ENCODE data around the gene TBC1D22A. TPM values are rescaled to one million over a fixed set of nuclear protein-coding genes. Genes with fewer than 3 reads are reported as not detected.
"Not testable (repeated sequence)": the region's sequence is repeated elsewhere in the genome, so short reads cannot be mapped to it uniquely, and the experiment has no call there.

The TBC1D22A gene
- polyA plus RNA-seq, 1 donor, result 19.0 TPM

DNA sequence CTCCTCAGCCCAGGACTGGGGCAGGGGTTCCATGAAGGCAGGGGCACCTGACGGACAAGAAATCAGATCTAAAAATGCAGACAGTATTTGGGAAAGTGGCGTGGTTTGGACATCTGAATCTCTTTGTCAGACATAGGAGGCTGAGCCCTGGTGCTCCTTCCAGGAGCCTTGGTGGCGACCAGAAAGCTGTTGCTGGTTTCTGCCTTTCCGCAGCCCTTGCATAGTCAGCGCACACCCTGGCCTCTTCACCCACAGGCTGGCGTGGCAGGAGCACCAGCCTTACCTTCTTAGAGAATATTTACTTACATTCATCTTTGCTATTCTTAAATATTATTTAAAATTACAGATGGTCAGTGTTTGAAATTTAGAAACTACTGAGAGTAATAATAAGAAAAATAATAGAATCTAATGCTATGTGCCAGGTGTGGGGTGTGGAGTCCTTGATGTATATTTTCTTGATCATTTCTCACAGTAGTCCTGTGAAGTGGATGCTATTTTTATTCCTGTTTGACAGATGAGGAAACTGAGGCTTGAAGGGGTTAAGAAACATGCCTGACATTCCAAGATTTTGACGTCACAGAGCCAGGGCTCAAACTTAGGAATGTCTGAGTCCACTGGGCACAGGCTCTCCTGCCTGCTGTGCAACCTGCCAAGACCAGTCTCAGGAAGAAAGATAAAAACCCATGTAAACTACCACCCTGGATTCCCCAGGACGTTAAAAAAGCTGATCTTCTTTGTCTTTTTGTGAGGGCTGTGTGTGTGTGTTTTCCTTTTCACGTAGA lies 51.6 kb downstream of the TBC1D22A start:
- DNase-seq, result no peak

DNA sequence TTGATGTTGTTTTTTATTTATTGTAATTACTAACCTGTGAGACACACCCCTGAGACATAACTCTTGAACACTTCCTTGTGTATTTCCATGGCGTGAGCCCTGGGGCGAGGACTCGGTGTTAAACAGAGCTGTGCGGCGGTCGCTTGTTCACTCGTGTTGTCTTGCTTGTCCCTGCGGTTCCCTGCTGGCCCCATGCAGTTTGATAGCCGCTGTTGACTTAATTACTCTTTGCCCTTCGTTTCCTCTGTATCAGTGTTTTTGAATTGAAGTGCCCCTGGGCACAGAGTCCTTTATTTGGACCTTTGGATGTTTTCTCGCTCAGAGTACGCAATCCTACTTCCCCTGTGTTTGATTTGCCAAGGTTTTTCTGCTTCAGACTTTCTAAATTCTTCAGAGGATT lies 52.7 kb downstream of the TBC1D22A start:
- no peak for DNase-seq

DNA sequence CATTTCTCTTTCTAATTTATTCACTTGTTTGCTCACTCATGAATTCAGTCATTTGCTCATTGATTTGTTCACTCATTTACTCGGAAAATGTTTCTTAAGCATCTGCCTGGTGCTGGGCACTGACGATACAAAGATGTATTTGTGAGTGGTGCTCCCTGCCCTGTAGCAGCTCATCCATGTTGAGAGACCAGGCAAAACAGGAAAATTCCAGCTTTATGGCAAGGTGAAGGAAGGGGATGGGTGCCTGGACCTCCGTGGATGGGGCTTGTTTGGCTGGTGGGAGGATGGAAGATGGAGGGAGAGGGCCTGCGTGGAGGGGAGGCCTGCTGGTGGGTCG lies 53.1 kb downstream of the TBC1D22A start:
- DNase-seq, result no peak

DNA sequence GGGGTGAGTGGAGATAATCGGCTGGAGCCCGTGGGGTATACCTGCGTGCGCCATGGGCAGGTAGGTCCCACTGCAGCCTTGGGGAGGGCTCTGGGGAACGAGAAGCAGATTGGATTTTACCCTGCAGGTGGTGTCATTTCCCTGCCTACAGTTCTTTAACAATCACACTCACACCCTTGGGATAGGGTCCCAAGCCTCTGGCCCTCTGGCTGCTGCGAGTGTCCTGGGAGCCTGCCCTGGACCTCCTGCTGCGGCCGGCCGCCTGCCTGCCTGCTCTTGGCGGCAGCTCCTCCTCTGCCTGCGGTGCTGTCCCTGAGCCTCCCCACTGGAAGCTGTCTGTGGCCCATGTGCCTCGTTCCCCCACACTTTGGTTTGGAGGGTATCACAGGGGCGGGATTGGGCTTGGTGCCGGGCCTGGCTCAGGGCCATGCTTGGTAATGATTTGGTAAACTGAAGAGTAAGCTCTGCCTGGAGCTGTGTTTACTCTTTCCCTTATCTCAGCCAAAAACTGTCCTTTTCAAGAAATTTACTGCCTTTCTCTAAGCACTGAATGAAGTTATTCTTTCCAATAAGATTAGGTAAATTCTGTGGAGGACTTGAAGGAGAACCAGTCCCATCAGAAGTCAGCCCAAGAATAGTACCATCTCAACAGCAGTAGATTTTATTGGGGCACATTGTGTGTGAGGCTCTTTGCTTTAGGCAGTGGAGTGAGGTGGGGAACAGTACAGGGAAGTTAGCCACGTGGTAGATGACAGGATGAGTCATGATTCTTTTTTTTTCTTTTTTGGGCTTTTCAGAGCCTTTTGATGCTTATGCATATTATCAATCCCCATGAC lies 53.7 kb downstream of the TBC1D22A start:
- no peak for DNase-seq

DNA sequence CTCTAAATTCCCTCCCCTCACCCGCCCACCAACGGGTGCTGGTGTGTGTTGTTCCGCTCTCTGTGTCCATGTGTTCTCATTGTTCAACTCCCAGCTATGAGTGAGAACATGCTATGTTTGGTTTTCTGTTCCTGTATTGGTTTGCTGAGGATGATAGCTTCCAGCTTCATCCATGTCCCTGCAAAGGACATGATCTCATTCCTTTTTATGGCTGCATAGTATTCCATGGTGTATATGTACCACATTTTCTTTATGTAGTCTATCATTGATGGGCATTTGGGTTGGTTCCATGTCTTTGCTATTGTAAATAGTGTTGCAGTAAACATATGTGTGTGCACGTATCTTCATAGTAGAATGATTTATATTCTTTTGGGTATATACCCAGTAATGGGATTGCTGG lies 54.9 kb downstream of the TBC1D22A start:
- DNase-seq, result not testable (repeated sequence)

DNA sequence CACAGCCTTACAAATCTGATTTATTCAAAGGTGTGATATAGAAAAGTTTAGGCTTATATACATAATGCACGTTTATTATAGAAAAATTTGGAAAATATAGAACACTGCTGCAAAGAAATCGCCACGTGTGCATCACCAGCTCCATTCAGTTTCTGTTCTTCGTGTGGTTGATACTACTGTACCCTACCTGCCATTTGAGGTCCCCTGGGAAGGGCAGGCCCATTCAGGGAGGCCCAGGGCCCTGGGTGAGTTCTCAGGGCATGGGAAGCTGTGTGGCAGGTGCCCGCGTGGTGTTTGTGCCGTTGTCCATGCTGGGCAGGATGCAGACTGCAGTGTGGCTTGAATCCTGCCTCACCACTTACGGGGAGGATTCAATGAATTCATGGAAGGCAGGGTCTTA lies 60.8 kb downstream of the TBC1D22A start:
- no peak for DNase-seq

DNA sequence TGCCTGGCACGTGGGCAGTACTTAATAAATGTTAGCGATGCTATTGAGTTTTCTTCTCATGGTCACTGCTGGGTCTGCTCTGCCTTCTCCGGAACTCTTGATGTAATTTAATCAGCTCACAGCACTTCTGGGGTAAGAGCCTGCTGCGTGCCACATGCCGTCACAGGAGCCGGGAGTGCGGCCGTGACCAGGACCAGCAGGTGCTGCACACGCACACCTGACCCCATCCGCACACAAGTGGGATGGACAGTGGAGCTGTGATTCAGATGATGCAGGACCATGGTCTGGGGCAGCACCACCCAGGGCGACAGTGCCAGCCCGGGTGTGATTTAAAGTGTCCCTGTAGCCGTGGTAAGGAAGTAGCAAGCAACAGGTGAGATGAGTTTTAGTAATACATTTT lies 61.2 kb downstream of the TBC1D22A start:
- DNase-seq, result no peak

DNA sequence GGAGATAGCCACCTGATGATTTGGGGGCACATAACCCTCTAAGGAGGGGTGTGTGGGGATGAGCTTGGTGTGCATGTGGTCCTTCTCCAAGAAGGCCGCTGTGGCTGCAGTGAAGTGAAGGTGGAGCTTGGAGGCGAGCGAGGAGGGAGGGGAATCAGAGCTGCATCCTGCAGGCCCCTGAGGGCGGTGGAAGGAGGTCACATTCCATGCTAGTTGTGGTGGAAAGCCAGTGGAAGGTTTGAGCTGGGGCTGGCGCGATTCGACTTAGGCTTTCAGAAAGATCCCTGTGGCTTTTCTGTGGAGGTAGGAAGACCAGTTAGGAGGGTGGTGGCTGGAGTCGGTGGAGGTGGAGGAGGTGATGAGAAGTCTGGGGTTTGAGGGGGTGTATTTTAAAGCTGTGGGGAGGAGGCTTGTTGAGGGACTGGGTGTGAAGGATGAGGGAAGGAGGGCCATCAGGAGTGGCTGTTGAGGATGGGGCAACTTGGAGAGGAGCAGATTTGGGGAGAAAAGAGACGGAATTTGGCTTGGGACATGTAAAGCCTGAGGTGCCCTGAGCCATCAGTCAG lies 62.0 kb downstream of the TBC1D22A start:
- no peak for DNase-seq

DNA sequence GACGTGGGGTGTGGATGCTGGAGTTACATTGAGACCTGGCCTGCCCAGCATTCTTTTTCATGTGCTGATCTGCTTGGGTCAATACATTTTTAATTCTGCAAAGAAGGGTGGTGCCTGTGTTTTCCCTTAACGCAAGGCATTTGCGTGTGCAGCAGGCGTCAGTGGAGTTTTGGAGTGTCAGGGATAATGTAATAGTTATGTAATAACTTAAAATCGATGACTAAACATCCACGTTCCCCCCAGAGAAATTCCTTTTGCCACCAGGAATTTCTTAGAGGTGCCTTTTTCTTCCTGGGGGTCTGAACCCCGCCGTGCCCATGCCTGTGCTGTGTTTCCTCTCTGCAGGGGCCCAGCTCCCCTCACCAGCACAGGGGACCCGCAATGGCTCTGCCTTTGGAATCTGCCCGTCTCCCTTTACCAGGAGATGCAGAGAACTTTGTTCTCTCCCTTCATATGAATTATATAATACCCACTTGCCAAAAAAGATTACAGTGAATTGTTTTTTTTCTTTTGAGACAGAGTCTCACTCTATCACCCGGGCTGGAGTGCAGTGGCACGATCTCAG lies 62.6 kb downstream of the TBC1D22A start:
- no peak for DNase-seq

DNA sequence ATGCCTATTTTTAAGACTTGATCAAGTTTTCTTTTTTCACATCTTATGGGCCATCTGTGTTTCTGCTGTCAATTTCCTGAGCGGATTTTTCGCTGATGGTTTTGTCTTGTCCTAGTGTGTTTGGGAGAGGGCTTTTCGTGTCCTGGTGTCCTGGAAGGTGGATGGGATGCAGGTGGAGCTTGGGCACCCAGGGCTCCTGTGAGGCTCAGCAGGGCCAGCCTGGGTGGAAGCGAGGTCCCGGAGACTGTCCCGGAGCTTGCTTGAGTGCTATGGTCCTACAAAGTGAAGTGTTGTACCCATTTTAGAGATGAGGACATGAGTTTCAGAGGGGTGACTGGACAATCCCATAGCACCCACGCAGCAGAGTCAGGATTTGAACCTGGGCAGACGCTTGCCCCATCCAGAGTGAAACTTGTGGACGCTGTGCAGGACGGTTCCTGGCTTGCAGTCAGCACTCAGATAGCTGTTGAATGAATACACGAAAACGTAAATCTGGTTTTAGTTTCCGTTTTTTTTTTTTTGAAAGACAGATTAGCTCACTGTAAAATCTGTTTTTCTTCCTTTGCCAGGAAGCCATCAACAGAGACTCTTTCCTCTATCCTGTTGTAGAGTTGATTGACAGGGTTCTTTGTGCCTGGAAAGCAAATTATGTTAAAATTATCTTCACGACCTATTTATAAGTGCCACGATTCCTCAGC lies 64.1 kb downstream of the TBC1D22A start:
- DNase-seq, result no peak

DNA sequence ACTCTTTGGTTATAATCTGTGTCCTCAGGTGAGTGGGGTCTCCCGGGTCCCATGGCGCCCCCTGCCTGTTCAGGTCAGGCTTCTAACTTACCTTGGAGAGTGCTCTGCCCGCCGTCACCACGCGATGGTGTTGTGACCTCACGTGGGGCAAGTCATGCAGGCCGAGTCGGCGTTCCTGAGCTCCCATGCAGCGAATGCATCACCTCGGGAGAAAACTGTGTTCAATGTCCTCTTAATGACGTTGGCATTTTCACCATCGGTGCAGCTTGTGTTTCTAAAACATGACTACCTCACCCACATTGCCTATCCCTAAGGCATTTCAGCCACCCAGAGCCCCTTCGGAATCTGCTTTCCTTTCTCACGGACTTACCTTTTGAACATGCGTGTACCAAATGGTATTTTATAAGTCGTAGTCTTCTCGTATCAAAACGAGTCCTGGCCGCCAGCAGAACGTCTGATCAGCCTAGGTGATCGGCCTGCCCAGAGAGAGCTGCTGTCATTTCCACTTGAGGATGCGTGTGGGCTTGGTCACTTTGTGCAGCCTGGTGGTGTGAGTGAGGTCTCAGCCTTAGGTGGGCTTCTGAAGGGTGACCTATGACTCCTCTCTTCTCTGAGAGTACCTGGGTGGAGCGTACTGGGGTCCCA lies 64.8 kb downstream of the TBC1D22A start:
- no peak for DNase-seq

DNA sequence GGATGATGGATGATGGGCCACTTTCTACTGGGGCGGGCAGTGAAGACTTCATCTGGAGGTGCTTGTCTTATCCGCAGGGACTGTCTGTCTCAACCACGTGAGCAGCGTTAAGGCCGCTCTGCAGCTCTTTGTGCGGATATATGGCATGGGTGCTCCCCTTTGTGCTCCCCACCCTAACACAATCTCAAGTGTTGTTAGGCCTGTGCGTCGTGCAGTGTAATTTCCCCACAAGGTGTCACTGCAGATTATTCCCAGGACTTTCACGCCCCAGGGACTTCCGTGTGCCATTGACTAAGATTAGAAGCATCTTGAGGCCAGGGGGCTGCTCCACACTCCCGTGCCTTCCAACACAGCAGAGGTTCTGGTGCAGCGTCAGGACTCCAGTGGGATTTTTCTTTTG lies 65.3 kb downstream of the TBC1D22A start:
- no peak for DNase-seq

DNA sequence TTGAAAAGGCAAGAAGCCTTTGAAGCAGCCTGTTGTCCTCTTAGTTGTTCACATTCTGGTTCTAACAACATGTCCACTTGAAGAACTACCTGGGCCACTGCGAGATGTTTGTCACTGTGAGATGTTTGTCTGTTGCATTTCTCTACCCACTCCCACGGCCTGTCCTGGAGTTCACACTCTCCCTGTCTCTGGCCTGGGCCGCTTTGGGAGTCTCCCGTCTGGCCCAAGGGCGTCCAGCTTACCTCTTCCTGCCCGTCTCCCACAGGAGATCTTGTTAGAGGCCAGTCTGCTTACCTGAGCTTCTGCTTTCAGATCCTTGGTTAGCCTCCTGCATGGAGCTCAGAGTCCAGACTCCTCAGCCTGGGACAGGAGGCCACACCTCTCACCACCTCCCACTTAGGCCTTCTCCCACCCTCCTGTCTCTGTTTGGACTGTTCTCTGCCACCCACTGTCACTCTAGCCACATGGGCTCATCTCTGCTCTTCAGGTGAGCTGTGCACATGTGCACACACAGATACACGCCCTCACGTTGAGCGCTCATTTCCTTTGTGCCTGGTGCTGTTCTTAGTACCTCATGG lies 66.0 kb downstream of the TBC1D22A start:
- DNase-seq, result no peak

DNA sequence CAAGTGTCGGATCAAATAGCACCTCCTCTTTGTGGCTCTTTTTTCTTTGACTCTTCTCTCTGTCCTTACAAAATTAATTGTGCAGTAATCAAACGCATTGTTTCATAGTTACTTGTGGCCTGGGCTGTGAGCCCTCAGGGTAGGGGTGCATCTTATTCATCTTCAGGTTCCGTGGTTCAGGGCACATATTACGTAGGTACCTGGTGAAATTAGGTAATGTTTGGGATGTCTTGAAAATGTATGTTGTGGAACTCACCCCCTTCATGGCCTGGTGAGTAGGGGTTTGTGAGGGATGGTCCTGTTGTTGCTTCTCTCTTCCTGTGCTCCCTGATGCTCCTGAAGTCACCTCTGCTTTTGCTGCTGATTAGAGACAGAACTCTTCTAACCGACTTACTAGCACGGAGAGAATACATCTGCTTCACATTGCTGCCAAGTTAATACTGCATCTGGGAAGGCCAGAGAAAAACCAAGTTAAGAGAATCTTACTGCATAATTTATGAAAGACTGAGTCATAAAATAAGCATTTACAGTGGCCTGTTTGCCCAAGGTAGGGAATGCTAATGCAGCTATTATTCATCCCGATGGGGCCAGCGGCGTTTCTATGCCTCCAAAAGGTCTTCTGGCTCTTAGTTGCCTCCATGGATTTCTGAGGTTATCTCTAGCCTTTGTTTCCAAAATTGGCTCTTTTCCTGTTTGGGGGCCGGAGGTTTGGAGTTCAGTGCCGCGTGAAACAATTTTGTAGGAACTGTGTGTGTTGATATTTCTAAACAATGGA lies 66.9 kb downstream of the TBC1D22A start:
- DNase-seq, result peak; percentile 64

DNA sequence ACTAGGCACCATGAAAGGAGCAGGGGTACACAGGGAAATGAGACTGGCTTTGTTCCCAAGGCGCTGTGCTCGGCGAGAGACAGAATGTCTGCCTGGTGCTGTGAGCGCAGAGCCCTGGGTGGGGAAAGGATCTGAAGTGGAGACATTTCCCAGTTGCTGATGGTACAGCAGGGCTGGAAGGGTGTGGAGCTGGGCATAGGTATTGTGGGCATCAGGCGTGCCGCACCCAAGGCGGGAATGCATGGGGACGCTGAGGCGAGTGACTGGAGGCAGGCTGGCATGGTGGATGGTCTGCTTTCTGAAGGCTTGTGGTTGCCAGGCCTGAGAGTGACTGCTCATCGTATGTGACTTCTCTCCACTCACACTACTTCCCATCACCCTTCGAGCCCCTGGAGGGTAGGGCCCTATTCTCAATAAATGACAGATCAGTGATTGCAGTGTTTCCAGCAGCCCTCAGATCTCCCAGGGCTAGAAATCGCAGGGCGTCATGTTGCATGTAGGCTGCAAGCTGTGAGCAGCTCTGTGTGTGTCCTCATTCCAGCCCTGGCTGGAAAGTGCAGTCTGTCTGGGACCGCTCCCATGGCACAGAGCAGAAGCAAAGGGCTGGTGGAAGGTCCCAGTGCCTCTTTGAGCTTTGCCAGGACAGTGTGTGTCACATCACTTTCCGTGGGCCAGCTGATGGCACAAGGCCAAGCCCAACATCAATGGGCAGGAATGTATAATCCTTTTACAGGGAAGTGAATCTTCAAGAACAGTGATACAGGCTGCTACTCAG lies 67.7 kb downstream of the TBC1D22A start:
- DNase-seq, result peak; percentile 43

DNA sequence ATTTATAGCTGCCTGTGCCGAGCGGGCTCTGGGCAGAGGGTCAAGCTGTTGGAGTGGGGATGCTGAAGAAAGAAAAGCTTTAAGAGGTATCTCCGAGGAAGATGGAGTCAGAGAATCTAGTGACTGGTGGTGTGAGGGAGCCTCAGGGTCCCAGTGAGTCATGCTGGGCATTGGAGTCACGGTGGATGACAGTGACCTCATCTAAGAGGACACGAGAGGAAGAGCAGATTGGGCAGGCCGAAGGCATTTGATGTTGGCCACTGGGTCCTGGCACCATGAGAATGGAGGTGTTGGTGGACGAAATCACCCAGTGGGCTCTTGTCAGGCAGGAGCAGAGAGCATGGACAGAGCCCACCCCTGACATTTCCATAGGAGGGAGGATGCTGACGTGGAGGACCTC lies 68.4 kb downstream of the TBC1D22A start:
- no peak for DNase-seq

DNA sequence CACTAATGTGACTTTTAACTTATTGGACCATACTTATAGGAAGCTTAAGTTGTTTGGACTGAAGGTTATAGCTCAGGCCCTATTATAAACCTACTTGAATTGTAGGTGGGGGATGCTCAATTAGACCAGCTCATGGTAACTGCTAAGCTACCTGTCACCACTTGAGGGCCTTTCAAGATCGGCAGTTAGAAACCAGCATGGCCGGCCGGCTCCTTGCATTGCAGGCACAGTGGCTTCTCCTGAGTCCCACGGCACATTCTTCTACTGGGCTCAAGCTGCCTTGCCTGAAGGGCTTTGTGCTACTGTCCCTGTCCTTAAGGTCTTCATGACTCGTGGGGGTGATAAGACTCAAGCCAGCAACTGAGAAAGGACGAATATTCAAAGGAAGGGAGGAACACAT lies 70.8 kb downstream of the TBC1D22A start:
- DNase-seq, result no peak

DNA sequence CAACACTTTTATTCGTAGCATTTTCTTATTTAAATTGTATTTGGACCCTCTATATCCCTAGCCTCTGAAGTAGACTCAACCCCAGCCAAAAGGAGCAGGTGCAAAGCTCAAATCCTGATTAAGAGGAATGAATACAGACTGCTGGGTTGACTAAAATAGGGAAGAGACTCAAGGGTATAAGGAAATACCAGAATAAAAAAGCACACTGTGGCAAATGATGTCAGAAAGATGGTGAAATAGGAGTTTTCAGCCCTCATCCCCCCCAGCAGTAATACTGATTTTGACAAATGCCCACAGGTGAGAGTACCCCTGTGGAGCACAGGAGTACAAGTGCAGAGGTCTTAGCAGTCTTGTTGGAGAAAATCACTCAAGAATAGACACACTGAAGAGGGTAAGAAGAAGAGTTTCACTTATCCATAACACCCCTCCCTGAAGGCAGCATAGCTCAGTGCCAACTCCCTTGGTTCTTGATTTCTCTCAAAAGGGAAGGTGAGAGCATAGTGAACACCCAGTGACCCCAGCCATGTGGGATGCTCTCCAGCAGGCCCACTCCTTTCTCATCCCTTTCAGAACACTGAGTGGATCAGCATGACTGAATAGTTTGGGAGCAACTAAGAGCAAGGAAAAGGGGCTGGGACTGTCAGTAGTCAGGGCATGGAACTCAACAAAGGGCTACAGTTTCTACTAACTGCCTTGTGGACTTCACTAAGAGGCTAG lies 71.7 kb downstream of the TBC1D22A start:
- DNase-seq, result no peak

DNA sequence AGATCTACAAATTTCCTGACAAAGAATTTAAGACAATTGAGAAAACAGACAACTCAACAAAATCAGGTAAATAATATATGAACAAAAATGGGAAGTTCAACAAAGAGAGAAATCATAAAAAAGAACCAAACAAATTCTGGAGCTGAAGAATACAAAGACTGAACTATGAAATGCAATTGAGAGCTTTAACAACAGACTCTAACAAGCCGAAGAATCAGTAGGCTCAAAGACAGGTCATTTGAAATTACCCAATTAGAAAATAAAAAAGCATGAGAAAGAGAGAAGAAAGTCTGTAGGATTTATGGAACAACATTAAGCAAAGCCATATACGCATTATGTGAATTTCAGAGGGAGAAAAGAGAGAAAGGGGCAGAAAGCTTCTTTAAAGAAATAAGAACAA lies 72.8 kb downstream of the TBC1D22A start:
- no peak for DNase-seq

DNA sequence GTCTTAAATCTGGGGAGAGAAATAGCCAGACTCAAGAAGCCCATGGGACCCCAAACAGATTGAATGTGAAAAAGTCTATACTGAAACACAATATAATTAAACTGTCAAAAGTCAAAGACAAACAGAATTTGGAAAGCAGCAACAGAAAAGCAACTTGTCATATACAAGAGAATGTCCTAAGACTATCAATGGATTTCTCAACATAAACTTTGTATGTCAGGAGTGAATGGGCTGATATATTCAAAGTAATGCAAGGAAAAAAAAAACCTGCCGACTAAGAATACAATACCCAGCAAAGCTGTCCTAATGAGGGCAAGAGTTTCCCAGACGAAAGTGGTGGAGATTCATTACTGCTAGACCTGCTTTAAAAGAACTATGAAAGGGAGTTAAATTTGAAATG lies 73.2 kb downstream of the TBC1D22A start:
- no peak for DNase-seq

All from hindlimb muscle (tissue), 1 donor.